Suprapubic skin (tissue), 4 donors: ENCODE results near the gene MATCAP1.

Experiments
- CTCF ChIP-seq, 2 donors: fragments of 200-600 bp in 1 of 2; fragments of 450-650 bp in 1 of 2; sonication (generic) in 1 of 2; IDR thresholded peaks; one replicate each; pipeline ENCODE4 v1.5.1; 2016 to 2019; ENCODE audit warnings: antibody characterized with exemption in 2 of 2, mild to moderate bottlenecking in 1 of 2, moderate library complexity in 1 of 2
- POLR2A ChIP-seq, 2 donors: fragments of 450-650 bp; IDR thresholded peaks; one replicate each; pipeline ENCODE4 v1.6.1; 2017; ENCODE audit warnings: antibody characterized with exemption in 2 of 2, mild to moderate bottlenecking in 2 of 2, moderate library complexity in 2 of 2
- POLR2AphosphoS5 ChIP-seq, 3 donors: sonication (generic); formaldehyde crosslinking; IDR thresholded peaks; one replicate each; pipeline ENCODE4 v1.6.1; 2017; ENCODE audit warnings: antibody characterized with exemption in 3 of 3

- TF ChIP-seq CTCF (IDR thresholded peaks at IDR 0.05) (no peak), POLR2AphosphoS5 (IDR thresholded peaks at IDR 0.05) (no peak), POLR2A (IDR thresholded peaks at IDR 0.05) (no peak)
These were observed 29.6 kb upstream of the MATCAP1 start for GRCh38 chr16:67213197-67214019.
